ENCODE measurements around the gene PADI6.
A peak's percentile ranks its signal among the peaks of the same experiment; 100 is the strongest.
"Not testable (repeated sequence)": the region's sequence is repeated elsewhere in the genome, so short reads cannot be mapped to it uniquely, and the experiment has no call there.

The PADI6 gene

DNA sequence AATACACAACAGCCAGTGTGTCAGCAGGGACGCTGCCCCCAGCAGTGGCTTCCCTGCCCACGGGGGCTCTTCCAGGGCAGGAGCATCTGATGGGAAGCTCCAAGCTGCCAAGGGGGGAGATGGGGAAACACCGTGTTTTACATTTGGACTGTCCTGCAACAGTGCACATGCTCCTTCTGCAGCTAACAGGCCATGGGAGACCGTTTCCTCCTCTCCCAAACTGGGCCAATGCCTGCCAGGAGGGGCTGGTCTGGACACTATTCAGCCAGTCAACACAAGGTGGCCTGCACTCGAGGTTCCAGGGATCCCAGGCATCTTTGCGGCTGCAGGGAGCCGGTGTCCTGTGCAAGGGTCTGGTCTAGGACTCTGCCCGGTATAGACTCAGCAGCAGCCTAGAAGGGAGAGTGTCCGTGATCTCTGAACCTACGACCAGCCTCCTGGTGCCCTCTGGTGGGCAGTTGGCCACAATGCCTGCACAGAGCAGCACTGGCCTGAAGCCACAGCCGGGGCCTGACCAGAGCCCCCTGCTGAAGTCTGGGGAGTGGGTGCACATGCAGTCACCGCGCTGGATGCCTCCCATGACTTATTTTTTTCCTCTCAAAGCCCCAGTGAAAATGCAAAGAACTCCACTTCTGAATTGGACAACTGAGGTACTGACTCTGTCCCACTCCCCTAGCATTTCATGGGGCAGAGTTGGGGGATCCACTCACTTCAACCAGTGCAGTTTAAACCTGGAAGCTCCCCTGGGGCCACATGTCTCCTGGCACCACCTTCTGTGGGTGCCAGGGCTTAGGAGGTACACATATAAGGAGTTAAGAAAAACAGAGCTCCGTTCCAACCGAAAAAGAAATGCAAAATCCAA lies 34.1 kb downstream of the PADI6 start:
- peak; percentile 43 for DNase-seq

DNA sequence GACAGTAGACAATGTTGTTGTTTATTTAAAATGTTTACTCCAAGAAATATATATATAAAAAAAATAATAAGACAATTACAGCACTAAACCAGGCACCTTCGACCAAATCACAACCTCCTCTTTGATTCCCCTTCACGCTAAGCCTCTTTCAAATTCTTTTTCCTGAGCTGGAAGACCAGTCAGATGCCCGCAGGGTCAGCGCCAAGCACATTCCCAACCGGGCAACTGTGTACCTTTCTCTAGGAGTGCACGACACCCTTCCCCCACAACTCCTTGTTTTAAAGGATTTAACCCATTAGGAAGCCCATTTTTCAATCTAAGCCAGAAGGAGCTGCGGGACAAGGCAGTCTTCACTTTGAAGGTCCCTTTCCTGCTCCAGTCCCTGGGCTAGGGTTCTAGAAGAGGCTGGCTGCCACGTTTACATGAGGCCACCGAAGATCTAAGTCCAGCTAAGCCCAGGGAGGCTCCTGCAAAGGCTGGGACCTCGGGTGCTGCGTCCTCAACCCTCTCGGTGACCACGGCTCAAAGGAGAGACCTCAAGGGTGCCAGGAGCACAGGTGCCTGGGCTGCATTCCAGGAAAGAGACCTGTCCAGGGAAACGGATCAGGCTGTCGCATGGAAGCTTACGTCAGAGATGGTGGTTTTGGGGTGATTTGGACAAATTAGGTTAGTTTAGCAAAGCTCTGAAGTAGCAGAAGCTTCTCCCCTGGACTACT lies 34.9 kb downstream of the PADI6 start:
- DNase-seq, result not testable (repeated sequence)

DNA sequence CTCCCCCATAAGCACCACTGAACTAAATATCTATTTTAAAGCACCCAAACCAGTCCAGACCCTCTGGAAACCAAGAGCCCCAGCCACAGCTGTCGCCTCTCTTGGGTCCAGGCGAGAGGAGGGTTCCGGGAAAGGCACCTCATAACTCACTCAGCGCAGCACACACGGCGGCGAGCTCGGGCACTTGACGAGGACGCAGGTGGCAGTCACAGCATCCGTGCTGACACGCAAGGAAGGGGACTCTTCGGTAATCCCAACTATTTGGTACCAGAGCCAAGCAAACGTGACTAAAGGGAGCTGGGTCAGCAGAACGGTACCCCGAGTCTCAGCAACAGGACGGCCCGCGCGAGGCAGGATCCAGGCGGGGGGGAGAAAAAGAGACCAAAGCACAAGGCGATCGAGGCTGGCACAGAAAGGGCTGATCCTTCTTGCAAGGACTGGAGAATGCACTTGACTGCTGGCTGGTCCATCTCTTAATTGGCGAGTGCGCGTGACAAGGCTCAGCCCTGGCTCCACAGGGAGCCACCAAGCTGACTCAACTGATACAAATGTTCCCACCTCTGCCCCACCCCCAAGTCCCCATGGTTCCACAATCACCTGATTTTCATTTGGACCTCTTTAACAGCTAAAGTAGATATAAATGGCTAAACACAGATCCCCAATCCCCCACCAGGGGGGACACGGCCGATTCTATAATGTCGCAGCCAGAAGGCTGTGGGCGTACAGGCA lies 36.0 kb downstream of the PADI6 start:
- not testable (repeated sequence) for DNase-seq

DNA sequence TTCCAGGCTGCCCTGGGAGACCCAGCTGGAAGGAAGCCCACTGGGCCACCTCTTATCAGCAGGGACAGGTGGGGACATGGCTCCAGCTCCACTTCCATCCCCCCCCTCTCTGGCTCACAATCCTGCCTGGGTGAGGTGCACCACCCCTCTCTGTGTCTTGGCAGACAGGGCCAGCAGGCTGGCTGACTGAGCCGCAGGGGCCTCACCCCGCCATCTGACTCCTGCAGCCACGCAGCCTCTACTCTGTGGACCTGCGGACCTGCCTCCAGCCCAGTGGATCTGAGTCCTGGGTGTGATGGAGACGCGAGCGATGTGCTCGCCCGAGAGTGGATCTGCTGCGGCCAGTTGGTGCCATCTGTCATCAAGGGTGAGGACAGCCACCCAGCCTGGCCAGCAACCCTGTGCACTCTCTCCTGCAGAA lies 37.4 kb downstream of the PADI6 start:
- no peak for DNase-seq

DNA sequence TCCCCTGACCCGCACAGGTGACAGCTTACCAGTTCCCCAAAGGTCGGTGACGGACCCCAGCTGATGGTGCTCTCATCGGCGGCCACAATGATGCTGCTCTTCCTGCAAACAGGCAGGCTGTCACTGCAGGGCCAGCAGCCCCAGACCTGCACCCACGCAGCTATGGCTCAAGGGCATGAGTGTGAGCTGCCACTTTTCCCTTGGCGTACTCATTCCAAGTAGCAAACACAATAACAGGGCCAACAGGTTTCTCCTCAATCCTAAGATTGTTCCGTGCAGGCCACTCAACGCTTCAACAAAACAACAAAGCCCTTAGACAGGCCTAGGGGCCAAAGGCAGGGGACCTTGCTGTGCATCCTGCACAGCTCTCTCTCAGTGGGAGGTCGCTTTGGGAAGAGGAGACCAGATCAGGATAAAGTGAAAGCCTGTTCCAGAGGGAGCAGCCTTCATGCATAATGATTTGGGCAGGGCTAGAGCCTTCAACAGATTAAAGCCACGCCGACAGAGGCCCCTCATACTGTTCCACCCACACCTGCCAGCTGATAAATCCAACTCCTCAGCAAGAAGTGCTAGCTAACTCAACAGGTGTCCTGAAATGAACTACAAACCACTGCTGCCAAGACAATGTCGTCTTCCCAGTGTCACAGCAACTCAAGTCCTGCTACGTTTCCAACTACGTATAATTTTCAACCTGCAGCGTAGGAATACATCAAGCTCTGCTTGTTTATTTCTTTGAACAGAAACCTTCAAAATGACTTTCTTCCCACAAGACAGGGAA lies 40.3 kb downstream of the PADI6 start:
- no peak for DNase-seq

DNA sequence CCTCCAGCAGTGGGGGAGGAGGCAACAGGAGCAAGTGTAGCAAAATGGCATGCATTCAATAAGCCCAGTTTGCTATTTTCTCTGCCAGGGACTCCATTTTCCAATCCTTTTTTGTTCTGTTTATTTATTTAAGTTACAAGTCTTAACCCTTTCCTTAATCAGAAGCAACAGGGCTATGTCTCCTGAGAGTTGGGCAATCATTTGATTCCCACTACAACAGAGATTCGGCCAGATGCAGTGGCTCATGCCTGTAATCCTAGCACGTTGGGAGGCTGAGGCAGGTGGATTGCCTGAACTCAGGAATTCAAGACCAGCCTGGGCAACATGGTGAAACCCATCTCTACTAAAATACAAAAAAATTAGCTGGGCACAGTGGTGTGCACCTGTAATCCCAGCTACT lies 42.0 kb downstream of the PADI6 start:
- DNase-seq, result no peak

DNA sequence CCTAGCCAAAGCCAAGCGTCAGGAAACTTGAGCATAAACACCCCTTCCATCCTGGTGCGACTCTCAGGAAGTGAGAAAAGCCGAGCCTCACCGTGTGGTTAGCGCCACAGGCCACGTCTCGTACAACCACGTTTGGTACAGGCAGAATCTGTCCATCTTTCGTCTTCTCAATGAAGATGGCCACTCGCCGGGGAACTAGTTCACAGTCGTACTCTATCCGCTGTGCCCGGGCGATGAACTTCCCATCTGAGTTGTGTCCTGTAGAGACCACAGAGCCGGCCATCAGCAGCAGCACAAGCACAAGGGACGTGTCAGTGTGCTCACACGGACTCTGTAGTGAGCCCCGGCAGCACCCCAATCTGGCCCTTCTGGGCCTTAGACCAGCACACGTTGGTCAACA lies 44.4 kb downstream of the PADI6 start:
- no peak for DNase-seq

DNA sequence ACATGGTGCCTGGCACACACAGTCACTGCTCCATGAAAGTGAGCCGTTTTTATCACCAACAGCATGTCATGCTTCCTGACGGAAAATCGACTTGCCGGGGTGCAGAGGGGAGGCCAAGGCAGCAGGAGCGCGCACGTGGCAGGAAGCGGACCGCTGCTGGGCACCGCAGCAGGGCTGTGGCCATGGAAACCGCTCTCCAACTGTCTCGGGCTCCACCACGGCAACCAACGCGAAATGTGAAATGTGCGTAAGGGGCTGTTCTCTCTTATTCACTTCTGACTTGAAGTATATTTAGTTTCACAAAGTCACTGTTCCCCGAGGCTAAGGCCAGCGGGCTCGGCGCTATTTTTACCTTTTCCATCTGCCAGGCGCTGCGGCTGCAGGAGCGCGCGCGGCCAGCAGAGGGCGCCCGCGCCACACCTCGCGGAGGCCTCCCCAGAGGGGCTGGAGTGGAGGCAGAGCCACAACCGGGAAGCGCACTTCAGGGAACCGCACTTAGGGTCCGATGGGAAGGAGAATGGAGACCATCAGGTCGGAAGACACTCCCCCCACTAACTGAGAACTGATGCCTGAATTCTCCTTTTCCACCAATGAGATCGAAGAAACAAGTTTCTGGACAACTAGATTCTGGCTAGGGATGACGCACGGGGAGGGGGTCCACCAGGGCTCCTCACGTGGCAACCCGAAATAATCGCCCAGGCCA lies 47.8 kb downstream of the PADI6 start:
- peak; percentile 53 for DNase-seq

DNA sequence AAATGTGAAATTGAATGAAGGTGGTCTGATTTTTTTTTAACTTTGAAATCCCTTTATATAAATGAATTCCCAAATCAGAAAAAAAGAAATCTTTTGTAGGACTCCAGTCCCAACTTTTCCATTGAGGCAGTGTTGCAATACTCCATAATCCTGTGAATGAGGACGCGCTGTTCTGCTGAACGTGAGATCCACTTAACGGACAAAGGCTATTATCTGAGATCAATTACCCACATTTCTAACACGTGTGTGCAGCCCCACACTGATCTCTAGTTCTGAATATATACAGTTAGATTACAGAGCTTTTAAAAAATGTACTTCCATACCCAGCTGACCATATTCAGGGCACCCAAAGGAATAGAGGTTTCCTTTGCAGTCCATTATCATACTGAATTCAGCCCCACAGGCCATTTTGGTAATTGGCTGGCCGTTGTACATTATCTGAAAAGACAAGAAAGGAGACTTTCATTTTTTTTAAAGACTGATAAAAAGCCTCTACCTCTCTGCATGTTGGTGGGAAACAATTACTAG lies 48.5 kb downstream of the PADI6 start:
- no peak for DNase-seq

DNA sequence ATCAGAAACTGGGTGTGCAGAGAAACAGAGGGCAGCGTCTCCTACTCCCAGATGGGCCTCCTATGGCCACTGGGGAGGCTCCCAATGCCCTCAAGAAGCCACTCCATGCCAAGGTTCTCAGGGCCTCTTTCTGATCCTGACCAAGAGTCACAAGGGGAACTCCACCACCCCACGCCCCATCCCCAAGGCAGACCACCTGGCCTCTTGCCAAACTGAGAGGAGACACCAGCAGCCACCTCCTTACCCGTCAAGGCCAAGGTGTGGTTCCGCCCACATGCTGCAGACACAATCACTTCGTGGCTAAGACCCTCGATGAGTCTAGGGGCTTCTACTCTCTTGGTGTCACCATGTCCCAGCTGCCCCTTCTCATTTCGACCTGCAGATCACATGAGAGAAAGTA lies 50.5 kb downstream of the PADI6 start:
- DNase-seq, result no peak

DNA sequence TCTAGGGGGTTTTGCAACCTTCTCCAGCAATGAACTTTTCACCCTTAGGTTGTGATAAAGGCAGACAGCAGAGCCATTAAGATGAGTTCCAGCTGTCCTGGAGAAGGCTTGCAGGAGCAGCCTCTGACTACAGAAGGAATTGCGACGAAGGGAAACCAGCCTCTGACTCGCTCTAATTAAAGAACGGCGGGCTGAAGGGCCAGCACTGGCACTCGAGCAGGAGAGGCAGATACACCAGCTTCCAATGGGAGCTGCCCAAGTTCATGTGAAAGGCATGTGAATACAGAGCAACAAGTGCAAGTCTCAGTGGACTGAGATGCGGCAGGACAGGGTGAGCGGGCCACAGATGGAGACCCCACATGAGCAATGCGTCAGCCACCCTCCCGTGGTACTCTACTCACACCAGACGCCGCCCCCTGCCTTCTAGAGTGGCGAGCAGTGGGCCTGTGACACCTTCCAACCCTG lies 51.8 kb downstream of the PADI6 start:
- no peak for DNase-seq

DNA sequence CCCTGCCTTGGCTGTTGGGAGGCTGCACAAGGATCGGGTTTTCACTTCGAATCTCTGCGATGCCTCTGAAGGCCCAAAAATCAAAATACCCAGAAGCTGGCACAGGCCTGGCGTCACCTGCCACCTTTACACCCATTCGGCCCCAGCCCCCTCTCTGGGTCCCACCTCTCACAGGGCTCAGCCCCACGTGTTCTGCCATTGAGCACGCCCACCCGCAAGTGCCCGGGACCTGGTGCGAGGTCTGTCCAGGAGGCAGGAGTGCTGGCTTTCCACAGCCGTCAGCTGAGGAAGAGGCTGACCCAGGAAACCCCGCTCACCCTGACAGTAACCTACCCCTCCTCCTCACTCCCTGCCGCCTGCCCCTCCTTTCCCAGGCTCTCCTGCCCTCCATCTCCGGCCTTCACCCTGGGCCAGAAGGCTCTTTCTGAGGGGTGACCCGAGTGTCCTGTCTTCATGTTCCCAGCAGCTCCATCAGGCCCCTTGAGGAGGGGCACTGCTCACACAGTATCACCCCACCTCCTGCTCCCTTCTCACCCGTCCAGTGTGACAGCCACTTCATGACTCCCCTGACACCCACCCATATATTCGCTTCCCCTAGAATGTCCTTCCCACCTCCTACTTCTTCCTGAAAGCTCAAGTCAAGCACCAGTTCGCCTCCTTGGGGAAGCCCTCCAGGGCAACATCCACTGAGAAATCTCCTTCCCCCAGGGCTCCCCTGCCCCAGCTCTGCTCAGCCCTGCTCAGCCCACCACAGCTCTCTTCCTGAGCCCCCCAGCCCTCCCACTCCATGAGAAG lies 54.0 kb downstream of the PADI6 start:
- no peak for DNase-seq

DNA sequence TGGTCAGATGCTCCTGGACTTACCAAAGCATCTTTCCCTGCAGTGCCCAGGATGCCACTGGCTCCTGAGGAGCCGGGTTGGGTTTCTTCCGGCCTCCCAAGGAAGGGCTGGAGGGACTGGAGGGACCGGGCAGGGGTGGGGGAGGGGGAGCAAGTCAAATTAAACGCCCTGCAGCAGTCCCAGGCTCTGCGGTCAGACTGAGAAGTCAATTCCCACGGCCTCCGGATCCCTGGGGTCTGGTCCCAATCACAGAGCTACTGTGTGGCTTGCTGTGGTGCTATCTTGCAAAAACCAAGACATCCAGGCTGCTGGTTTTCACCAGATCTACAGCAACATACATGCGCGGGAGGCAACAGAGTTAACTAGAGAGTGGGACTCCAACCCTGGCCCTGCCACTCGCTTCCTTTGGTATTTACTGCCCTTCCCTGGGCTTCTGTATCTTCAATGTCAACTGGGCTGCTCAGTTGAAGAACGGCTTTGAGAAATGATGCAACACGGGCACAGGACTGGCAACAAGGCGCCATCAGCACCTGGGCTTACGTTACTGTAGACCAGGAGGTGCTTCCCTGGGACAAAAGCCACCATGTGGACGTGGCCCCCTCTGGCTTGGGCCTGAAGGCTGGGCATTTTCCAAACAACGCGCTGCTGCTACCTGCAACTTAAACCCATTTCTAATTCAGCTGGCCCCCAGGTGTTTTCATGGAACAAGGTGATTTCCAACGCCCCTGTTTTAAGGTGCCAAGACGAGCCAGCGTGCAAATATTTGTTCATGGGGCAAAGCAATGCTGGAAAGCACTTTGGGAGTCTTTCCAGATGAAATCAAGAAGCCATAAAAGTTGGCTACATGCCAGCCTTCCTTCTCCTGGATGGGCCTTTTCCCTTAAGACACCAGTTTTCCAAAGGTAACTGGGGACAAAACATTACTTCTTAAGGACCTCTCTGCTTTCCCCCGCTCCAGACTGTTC lies 56.0 kb downstream of the PADI6 start:
- DNase-seq, result no peak

DNA sequence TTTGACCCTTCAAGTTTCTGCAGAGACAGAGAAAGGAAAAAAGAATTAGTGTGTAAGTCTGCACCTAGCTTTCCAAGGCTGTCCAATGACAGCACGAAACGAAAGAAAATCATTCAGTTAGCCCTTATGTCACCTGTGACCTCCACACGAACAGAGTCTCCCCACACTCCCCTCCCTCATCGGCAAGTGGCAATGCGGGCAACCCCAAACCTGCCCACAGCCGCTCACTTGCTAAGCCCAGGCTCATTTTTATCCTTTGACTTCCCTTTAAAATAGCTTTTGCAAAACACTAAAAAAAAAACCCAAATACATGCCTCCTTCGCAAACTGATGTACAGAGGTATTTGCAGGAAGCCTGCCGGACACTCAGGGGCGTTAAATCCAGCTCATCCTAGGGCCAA lies 57.2 kb downstream of the PADI6 start:
- no peak for DNase-seq

DNA sequence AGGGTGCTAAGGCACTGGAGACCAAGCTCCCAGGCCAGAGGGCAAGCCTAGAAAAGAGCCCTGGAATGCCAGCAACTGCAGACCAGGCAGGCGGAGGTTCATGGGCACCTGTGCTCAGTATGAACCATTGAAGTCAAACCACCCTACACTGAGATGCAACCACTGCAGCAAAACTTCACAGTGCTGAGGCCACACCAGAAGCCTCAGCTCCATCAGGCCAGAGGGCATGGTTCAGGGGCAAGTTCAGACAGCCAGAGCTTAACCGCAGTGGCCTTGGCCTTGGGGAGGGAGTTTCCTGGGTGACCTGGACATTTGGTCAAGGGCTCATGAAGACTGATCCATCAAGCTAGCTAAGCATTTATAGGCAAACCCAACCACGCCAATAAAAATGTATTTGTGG lies 60.4 kb downstream of the PADI6 start:
- DNase-seq, result no peak

DNA sequence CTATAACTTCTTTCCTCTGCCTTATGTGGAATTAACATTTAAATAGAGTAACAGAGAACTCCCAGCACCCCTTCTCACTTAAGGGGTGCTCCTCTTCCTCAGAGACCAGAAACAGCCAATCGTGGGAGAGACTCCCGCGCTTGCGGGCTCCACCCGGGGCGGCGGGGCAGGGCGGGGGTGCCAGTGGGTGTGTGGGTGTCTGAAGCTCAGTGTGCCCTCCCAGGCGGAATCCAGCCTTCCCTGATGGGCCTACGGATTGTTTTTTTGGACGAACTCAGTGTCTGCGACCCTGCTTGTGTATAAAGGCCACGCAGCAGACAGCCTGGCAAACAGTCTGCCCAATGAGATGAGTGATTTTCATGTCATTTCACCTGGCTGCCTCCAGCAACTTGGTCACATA lies 61.3 kb downstream of the PADI6 start:
- DNase-seq, result no peak

DNA sequence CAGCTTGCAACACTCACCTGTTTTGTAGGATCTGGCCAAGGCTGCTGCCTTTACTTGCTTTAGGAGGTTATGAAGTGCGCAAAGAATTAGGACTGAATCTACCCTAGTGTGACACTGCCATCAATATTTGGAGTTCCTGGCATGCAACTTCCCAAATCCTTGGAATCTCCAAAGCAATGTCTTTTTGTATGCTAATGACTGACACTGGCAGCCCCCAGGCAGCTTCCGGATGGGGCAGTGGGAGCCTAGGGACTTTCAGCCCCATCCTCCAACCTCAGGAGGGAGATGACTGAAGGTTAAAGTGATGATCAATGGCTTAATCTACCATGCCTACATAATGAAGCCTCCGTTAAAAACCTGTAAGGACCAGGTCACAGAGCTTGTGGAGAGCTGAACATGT lies 62.0 kb downstream of the PADI6 start:
- DNase-seq, result no peak

DNA sequence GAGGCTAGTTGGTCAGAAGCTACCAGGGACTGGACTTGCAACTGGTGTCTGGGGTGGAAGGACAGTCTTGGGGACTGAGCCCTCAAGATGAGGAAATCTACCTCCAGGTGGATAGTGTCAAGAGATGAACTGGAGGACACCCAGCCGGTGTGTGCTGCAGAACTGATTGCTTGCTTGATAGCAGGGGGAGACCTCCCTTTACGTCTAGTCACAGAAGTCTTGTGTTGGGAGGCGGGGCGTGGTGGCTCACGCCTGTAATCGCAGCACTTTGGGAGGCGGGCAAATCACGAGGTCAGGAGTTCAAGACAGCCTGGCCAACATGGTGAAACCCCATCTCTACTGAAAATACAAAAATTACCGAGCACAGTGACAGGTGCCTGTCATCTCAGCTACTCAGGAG lies 62.6 kb downstream of the PADI6 start:
- DNase-seq, result no peak

DNA sequence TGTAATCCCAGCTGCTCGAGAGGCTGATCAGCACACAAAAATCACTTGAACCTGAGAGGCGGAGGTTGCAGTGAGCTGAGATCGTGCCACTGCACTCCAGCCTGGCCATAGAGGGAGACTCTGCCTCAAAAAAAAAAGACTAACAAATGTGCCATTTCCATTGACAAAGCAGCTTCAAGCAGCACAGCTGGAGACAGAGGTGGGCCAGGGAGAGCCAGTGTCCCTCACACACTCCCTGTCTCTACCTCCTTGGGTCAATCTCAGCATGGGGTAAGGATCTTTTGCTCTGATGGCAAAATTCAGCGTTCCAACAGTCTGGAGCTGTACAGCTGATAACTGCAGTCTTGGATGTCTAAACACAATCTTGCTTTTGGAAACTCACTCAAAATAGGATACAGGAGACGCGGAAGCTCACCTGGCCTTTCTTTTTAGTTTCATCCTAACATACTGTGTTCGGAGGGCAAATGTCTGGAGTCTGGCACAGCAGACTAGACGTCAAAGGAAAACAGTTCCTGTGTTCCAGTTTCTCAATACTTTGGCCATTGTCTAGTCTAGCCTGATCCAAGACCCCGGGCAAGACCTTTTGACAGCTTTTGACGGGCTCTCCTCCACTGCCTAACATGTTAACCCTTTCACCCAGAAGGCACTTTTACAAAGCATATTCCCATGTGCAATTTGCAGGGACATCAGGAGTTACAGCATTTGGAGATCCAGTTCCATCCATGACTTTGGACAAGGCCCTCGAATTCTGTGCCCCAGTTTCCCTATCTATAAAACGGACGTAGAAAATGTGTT lies 64.6 kb downstream of the PADI6 start:
- DNase-seq, result no peak

Data from NCI-H2171 treated with DMSO at 0.1 percent for 48 hours (cell line).